Activated CD8-positive, alpha-beta T cell treated with anti-CD3 and anti-CD28 coated beads for 36 hours (primary cell): ENCODE data around the gene NPR1. TPM values are rescaled to one million over a fixed set of nuclear protein-coding genes. Genes with fewer than 3 reads are reported as not detected.
A peak's percentile ranks its signal among the peaks of the same experiment; 100 is the strongest.

ENCODE experiments used
- ATAC-seq: fragments of 200-7000 bp; cut with Tn5 transposase; one replicate; pipeline ENCODE4 v1.10.0; 2021; ENCODE audit warnings: mild to moderate bottlenecking, moderate library complexity
- CTCF ChIA-PET: fragments of 350-600 bp; sonication (Branson Sonifier 250); formaldehyde crosslinking; loops from one replicate; lab custom pipeline; 2021; ENCODE audit warnings: antibody characterized with exemption; lab: Charles Lee
- POLR2A ChIA-PET: fragments of 350-600 bp; sonication (Branson Sonifier 250); formaldehyde crosslinking; loops from one replicate; lab custom pipeline; 2021; ENCODE audit warnings: antibody characterized with exemption; lab: Charles Lee
- DNase-seq: peaks from one replicate; pipeline ENCODE4 v3.0.0-alpha.2; 2020
- H3K27ac Mint-ChIP-seq: one replicate; pipeline ENCODE4 v1.8.0; 2021; ENCODE audit warnings: mild to moderate bottlenecking, mixed read lengths
- H3K27me3 Mint-ChIP-seq: one replicate; pipeline ENCODE4 v1.8.0; 2021; ENCODE audit warnings: mixed read lengths
- H3K36me3 Mint-ChIP-seq: one replicate; pipeline ENCODE4 v1.8.0; 2021; ENCODE audit warnings: low read depth, mixed read lengths
- H3K4me1 Mint-ChIP-seq: one replicate; pipeline ENCODE4 v1.8.0; 2021; ENCODE audit warnings: low read depth, mixed read lengths
- H3K4me3 Mint-ChIP-seq: one replicate; pipeline ENCODE4 v1.8.0; 2021; ENCODE audit warnings: mild to moderate bottlenecking, moderate library complexity, mixed read lengths
- H3K9me3 Mint-ChIP-seq: one replicate; pipeline ENCODE4 v1.8.0; 2021; ENCODE audit warnings: mixed read lengths
- CTCF ChIP-seq: fragments of 200-600 bp; IDR thresholded peaks from one replicate; pipeline ENCODE4 v1.8.0; 2022; ENCODE audit warnings: antibody characterized with exemption, mild to moderate bottlenecking
- intact Hi-C: fragments of 100-400 bp; cut with micrococcal nuclease; formaldehyde crosslinking; loops from one replicate; pipeline ENCODE4 v1.10.0; 2022
- total RNA-seq, 2 experiments: library from RNA; stranded (reverse); gene quantifications; one replicate each; pipeline ENCODE4 v1.2.3, GENCODE V29; 2021

NPR1 gene
- total RNA-seq, 2 experiments from 2014 or later = not detected

- intact Hi-C loops = no loop called here
- ChIA-PET POLR2A (interaction anchor here (0.6 to 2.2 kb wide), 3 partner anchors 182 to 495 kb away, joined by 3 to 12 read pairs (median 4); partner anchors contain the start of genes RPS27 and S100A4), CTCF (interaction anchor here (1.3 to 4.9 kb wide), 4 partner anchors 21 to 258 kb away, joined by 3 to 27 read pairs (median 4); partner anchors contain the start of gene RAB13)
- ATAC-seq (peak; percentile 100), DNase-seq (peak; percentile 100)
- H3K27ac Mint-ChIP-seq = peak within 1 kb of the TSS; percentile 93
- H3K27me3 Mint-ChIP-seq = no peaks in the 10 kb centered on the region
- H3K4me3 Mint-ChIP-seq = peak within 1 kb of the TSS; percentile 90
- no peaks in the 10 kb centered on the region for H3K9me3 Mint-ChIP-seq
- peaks cover 9% of the 10 kb centered on the region for H3K36me3 Mint-ChIP-seq
- TF ChIP-seq CTCF = no peak
- peaks cover 39% of the 10 kb centered on the region for H3K4me1 Mint-ChIP-seq
Observed at GRCh38 chr1:153727463-153728304, 49.2 kb downstream of the NPR1 start, which contains the start of gene INTS3. Gene INTS3, plus strand, starts transcription at chr1:153728050. Its CDS starts 585 bp downstream, at chr1:153728635.

GRCh38 chr1:153728305-153729066, 50.0 kb downstream of the NPR1 start:
- Mint-ChIP-seq H3K9me3 (no peaks in the 10 kb centered on the region), H3K27me3 (no peaks in the 10 kb centered on the region), H3K36me3 (peaks cover 13% of the 10 kb centered on the region), H3K27ac (peak overlapping the region; percentile 93), H3K4me1 (peaks cover 36% of the 10 kb centered on the region), H3K4me3 (peak overlapping the region; percentile 90)
- ATAC-seq (no peak), DNase-seq (peak; percentile 41)
- TF ChIP-seq CTCF = no peak
- CTCF ChIA-PET = interaction anchor here (0.9 to 4.9 kb wide), 6 partner anchors 20 to 257 kb away, joined by 3 to 27 read pairs (median 4); partner anchors contain the start of gene RAB13
- intact Hi-C loops = no loop called here
- POLR2A ChIA-PET = interaction anchor here (1.2 to 2.2 kb wide), 2 partner anchors 22 to 262 kb away, joined by 3 to 12 read pairs; partner anchors contain the start of gene RPS27

DNA sequence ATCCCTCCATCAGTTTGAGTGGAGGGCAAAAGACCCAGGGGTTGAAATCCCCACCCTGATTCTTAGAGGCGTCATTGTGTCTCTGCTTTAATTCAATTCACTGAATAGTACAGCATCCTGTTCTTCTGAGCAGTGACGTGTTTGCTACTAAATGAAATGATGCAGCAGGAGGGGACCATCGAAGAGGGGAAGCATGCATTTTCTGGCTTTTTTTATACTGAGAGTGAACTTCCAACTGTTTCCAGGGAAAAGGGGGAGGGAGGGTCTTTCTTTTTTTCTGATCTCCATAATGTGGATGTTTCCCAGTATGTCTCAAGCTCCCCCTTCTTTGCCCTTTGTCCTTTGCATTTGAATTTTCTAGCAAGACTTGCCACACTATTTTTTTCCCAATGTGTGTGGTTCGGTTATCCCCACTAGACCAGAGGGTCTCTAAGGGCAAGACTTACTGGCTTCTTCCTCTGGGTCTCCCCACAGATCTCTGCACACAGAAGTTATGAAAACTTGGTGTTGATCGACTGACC, 52.0 kb downstream of the NPR1 start:
- POLR2A ChIA-PET = interaction anchor here (0.8 kb wide), 1 partner anchor 74 kb away, joined by 3 read pairs; no protein-coding TSS in a partner anchor
- Mint-ChIP-seq H3K27ac (peak overlapping the region; percentile 58), H3K36me3 (peaks cover 15% of the 10 kb centered on the region), H3K9me3 (no peaks in the 10 kb centered on the region), H3K4me3 (peak overlapping the region; percentile 90), H3K4me1 (peaks cover 34% of the 10 kb centered on the region), H3K27me3 (no peaks in the 10 kb centered on the region)
- CTCF ChIA-PET = interaction anchor here (1.2 to 4.9 kb wide), 3 partner anchors 11 to 50 kb away, joined by 3 to 27 read pairs (median 4); no protein-coding TSS in a partner anchor
- ATAC-seq = no peak
- DNase-seq = no peak
- TF ChIP-seq CTCF = no peak
- intact Hi-C loops = no loop called here

DNA sequence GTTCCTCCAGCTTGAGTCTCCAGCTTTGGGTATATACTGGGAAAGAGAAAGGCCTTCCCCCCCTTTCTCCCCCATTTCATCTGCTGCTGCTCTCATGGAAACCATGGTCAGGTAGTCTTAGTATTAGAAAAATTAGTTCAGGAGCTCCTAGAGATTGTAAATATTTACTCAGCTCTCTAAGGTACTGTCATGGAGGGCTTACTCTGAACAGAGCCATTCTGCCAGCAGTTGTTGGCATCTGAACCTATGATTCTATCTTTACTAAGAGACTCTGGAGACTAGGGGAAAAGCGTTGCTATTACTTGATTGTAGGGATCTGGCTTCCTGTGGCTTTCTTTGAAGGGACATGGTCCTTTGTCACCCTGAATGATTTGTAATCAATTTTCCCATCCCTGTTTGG, 55.5 kb downstream of the NPR1 start:
- TF ChIP-seq CTCF = no peak
- no peak overlapping the region for H3K27ac Mint-ChIP-seq
- H3K4me1 Mint-ChIP-seq = peaks cover 29% of the 10 kb centered on the region
- no peak for DNase-seq
- POLR2A ChIA-PET = interaction anchor here (1.5 kb wide), 1 partner anchor 18 kb away, joined by 3 read pairs; no protein-coding TSS in a partner anchor
- intact Hi-C loops = no loop called here
- H3K4me3 Mint-ChIP-seq = no peak overlapping the region
- peaks cover 15% of the 10 kb centered on the region for H3K36me3 Mint-ChIP-seq
- CTCF ChIA-PET = interaction anchor here (2.0 to 2.8 kb wide), 2 partner anchors 9 to 14 kb away, joined by 6 to 16 read pairs; no protein-coding TSS in a partner anchor
- no peaks in the 10 kb centered on the region for H3K9me3 Mint-ChIP-seq
- no peaks in the 10 kb centered on the region for H3K27me3 Mint-ChIP-seq
- ATAC-seq = no peak
